ENCODE data around the gene DIRAS1.

DIRAS1 gene

GRCh38 chr19:2754659-2755447, 33.7 kb upstream of the DIRAS1 start:
- no peak for DNase-seq

- DNase-seq, result no peak
Observed at GRCh38 chr19:2751438-2751830, 30.3 kb upstream of the DIRAS1 start.

DNA sequence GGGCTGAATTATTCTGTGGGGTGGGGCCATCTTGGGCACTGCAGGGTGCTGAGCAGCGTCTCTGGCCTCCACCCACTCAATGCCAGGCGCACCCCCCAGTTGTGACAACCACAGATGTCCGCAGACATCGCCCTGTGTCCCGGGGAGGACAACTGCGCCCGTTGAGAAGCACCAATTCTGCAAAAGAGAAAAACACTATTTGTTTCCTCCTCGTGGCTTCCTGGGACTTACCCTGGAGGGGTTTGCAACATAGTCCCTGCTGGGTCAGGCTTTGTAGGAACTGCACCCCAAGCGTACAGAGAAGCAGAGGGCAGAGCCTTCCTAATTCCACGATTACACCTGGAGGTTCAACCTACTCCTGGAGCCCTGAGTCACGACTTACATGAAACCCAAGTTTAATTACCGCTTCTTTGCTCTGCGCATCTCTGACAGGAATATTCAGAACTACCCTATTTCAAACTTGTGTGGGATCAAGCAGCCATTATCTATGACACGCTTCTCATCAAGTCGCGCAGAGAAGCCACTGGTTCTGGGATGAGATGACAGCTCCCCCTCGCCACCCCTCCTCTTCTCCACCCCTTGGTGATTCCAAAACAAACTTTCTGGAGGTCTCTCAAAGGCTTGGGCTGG, 29.8 kb upstream of the DIRAS1 start:
- no peak for DNase-seq

DNA sequence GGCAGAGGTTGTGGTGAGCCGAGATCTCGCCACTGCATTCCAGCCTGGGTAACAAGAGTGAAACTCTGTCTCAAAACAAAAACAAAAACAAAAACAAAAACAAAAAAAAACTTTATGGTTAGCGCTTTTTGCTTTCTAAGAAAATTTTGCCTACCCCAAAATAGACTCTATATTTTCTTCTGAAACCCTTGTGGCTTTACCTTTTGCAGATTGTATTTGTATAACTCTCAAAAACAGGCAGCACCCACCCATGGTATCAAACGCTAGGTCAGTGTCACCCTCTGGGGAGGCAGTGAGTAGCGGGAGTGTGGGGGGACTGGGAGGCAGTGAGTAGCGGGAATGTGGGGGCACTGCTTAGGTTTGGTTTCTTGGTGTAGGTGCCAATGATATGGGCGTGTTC, 26.2 kb upstream of the DIRAS1 start:
- DNase-seq, result no peak

- no peak for DNase-seq
Observed at GRCh38 chr19:2744113-2744512, 22.9 kb upstream of the DIRAS1 start.

GRCh38 chr19:2743099-2743498, 21.9 kb upstream of the DIRAS1 start:
- DNase-seq, result no peak

DNA sequence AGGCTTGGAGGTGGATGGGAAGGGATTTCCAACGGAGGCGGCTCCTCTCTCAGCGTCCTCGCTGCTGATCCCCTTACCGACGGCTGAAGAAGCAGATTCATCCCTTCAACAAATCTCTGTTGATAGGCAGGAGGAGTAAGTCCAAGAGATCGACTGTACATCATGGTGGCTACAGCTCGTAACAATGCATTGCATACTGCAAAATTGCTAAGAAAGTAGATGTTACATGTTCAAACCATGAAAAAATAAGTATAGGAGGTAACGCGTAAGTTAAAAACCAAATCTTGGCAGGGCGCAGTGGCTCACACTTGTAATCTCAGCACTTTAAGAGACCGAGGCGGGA, 19.1 kb upstream of the DIRAS1 start:
- DNase-seq, result no peak

- peak; percentile 99 to 100 for DNase-seq
Observed at GRCh38 chr19:2739602-2740313, 18.6 kb upstream of the DIRAS1 start, which contains the start of gene SLC39A3. Gene SLC39A3 (minus strand): TSS chr19:2740017. CDS start chr19:2737257, 2,760 bp downstream.

DNA sequence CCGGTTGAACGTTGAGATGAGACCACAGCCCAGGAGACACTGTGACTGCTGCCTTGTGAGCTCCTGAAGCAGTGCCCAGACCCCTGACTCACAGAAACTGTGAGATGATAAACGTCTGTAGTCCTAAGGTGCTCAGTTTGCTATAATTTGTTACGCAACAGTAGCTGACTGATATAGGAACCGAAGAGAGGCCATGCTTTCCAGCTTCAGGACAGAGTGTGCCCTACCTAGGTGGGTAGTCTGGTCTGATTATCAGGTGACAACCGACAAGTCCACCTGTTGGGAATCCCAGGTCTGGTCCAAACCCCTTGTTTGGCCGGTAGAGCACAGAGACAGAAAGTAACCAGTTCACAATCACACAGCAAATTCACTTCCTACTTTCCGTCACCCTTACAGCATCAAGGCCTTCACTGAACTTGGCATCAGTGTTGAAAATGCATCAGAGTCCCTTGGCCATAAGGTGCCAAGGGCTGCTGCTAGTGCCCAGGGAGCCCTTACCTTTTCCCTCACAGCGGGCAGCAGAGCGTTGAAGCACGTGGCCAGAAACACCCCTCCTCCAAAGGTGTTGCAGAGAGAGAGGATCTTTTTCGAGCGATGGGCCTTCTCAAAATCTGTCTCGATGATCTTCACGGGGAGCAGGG, 15.5 kb upstream of the DIRAS1 start:
- no peak for DNase-seq

- no peak for DNase-seq
Observed at GRCh38 chr19:2735374-2735773, 14.2 kb upstream of the DIRAS1 start.

GRCh38 chr19:2734589-2735288, 13.6 kb upstream of the DIRAS1 start:
- DNase-seq, result no peak

GRCh38 chr19:2733930-2734588, 12.9 kb upstream of the DIRAS1 start:
- no peak for DNase-seq

DNA sequence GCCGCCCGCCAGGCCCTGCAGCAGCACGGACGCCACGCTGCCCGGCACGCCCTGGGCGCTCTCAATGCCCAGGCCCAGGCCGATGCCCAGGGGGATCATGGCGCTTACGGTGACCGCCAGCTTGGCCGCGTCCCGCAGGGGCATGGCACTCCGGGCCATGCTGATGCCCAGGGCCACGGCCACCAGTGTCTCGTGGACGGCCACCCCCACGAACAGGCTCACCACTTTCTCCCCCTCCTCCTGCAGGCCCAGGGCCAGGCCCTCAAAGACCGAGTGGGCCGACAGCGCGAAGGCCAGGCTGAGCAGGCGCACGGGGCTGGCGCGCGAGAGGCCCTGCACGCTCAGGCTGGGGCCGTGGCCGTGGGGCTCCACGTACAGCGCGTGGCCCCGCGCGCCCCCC, 11.7 kb upstream of the DIRAS1 start:
- DNase-seq, result no peak

- no peak for DNase-seq
Observed at GRCh38 chr19:2732157-2732725, 11.1 kb upstream of the DIRAS1 start.

DNA sequence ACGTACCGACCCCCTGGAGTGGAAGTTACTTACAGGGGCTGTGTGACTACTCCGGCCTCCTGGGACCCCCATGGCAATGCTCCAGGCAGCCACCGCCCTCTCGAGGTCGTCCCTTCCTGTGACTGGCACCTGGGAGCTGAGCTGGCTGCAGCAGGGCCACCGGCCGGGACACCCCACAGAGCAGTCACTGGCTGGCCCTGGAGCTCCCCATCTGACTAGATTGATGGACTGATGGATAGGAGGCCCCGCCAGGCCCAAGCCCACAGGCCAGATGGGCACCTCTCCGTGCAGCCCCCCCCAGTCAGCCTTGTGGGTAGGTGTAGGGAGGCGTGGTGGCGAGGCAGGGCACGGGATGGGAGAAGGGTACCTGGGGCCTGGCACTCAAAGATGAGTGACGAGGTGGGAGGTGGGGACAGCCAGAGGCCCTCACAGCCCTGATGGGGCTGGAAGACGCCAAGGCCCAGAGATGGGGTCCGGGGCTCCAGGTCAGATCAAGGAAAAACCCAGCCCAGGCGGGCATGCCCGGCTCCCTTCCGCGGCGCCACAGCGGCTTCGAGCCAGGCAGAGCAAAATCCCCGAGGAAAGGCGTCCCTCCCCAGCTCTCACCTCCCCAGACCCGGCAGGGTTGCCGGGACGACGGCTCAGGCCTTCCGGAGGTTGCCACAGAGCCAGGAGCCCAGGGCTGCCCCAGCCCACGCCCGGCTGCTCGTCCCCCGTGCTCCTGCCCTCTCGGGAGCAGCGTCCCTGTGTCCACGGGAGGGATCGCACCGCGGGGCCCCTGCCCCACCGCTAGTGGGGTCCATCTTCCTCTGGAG, 10.2 kb upstream of the DIRAS1 start:
- no peak for DNase-seq

DNA sequence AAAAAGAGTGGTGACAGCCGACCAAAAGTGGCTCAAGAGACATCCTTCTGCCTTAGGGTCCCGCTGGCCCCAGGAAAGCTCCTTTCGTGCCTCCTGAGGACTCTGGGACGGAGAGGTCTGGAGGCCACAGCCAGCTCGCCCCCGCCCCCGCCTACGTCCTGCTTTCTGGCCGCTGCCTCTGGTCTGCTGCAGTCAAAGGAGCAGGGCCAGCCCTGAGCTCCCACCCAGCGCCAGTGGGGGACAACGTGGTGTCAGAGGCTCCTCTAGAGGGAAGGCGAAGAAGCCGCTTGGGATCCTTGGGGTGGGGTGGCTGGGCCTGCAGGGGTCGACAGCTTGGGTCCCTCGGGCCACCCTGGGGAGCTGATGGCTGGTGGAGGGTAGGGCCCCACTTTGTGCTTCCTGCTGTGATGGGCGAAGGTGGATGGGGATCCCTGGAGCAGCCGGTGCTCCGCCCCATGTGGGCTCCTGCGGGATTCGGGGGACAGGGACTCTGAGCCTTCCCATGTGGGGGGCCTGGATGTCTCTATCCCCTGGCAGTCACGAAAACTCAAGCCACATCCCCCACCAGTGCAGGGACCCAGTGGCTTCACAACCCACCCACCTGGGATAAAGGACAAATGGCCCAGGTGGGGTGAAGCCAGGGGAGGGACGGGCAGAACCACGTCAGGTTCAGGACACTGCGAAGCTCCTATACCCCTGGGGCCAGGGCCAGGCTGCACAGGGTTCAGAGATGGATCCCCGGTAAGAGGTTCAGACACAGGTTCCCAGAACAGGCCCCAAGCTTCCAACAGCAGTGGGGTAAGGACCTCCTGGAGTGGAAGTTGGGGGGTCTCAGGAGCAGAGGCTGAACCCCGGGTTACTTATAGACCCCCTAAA, 9.0 kb upstream of the DIRAS1 start:
- DNase-seq, result no peak

GRCh38 chr19:2728783-2729387, 7.7 kb upstream of the DIRAS1 start:
- DNase-seq, result no peak

DNA sequence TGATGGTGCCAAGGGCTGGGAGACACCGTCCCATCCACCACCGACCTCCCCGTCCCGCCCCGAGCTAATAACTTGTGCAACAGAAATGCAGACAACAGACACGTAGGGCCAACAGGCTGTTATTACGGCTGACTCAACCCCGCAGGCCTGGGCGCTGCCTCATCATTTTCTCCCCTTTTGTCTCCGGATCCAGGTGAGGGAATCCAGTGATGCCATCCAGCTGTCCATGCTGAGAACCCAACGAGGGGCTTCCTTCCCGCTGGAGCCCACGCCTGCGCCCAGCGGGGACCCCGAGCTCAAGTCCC, 6.4 kb upstream of the DIRAS1 start:
- no peak for DNase-seq

DNA sequence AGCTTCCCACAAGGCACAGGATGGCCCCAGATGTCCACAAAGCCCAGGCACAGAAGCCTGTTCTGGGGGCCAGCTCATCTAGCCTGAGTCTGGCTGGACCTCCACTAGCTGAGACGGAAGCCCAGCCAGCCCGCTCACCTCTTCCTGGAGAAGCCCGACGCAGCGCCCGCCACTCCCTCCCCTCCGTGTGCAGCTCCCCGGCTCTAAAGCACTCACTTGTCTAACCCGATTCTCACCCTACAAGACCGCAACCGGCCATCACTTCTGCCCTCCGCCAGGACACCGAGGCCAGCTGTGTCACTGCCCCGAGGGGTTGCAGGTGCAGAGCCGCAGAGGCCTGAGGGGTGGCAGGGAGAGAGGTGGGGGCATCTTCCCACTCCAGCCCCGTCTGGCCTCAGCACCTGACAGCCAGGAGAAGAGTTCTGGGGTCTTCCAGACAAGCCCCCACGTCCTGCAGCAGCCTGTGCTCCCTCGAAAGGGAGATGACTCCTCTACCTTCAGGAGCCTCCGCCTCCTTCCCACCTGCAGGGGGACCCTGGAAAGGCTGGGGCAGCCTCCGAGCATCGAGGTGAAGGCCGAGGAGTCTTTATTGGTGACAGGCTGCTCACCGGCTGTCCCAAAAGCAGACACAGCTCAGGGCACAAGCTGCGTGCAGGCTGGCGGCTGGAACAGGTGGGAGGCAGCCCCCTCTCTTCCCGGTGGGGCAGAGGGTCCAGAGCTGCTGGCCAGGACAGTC, 5.9 kb upstream of the DIRAS1 start:
- no peak for DNase-seq

Data from activated CD4-positive, alpha-beta T cell treated with anti-CD3 and anti-CD28 coated beads, Interleukin-2, amount 50 U/mL, for 48 hours (primary cell).